ENCODE measurements around the gene RMND1.

RMND1 gene

GRCh38 chr6:151414641-151415260, 37.2 kb downstream of the RMND1 start:
- H4K20me1 ChIP-seq (ENCODE audit: insufficient read depth, low read length), result no peaks in the 10 kb centered on the region
- H3K4me2 ChIP-seq (ENCODE audit: low read length), result no peak overlapping the region
- H3K79me2 ChIP-seq (ENCODE audit: insufficient read depth, low read length), result no peaks in the 10 kb centered on the region
- no peak overlapping the region for H3K4me3 ChIP-seq (ENCODE audit: low read depth, low read length, poor library complexity, severe bottlenecking)
- no peak overlapping the region for H2AFZ ChIP-seq (ENCODE audit: low read length)
- H3K27me3 ChIP-seq (ENCODE audit: insufficient read depth, low read length), result no peaks in the 10 kb centered on the region
- no peak overlapping the region for H3K27ac ChIP-seq (ENCODE audit: low read depth, low read length, poor library complexity, severe bottlenecking)
- H3K9ac ChIP-seq (ENCODE audit: low read length), result no peak overlapping the region
- no peaks in the 10 kb centered on the region for H3K9me3 ChIP-seq (ENCODE audit: low read length)
- H3F3A ChIP-seq (ENCODE audit: insufficient read depth, low read length), result no peaks in the 10 kb centered on the region
- H3K9me2 ChIP-seq (ENCODE audit: low read depth, low read length), result no peaks in the 10 kb centered on the region
- H3K36me3 ChIP-seq (ENCODE audit: insufficient read depth, low read length), result peaks cover 75% of the 10 kb centered on the region
- TF ChIP-seq EZH2 (IDR thresholded peaks at IDR 0.05; ENCODE audit: borderline replicate concordance, low read length) (no peak), CTCF (IDR thresholded peaks at IDR 0.05; ENCODE audit: low read length) (no peak)
- H3K4me1 ChIP-seq (ENCODE audit: insufficient read depth, low read length, severe bottlenecking), result no peaks in the 10 kb centered on the region

DNA sequence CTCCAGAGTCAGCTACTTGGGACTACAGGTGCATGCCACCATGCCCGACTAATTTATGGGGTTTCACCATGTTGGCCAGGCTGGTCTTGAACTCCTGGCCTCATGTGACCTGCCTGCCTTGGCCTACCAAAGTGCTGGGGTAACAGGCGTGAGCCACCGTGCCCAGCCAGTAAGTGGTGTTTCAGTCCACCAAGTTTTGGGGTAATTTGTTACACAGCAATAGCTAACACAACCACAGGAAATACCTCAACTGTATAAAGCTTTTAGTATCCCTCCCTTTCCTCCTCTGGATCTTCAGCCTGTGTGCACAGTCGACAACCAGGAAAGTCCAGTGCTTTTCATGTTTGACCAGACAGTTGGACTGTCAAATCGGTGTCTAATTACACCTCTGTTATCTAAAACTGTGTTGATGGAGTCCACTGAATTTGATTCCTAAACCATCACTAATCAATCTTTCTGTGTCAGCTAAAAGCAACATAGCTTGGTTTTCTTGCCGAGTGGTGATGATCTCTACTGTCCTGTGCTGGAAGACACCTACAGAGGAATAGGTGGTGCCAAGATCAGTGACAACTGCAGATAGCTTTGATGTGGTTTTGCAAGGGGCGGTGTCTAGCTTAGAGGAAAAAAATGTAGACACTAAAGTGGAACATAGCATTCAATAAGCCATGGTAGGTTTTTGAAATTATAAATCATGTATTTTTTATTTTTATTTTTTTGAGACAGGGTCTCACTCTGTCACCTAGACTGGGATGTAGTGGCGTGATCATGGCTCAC, 38.4 kb downstream of the RMND1 start:
- Histone ChIP-seq H3K9ac (ENCODE audit: low read length) (no peak overlapping the region), H3K79me2 (ENCODE audit: insufficient read depth, low read length) (no peaks in the 10 kb centered on the region), H4K20me1 (ENCODE audit: insufficient read depth, low read length) (no peaks in the 10 kb centered on the region), H3F3A (ENCODE audit: insufficient read depth, low read length) (no peaks in the 10 kb centered on the region), H3K27ac (ENCODE audit: low read depth, low read length, poor library complexity, severe bottlenecking) (no peak overlapping the region), H3K9me2 (ENCODE audit: low read depth, low read length) (no peaks in the 10 kb centered on the region), H3K9me3 (ENCODE audit: low read length) (no peaks in the 10 kb centered on the region), H3K27me3 (ENCODE audit: insufficient read depth, low read length) (no peaks in the 10 kb centered on the region), H3K4me2 (ENCODE audit: low read length) (no peak overlapping the region), H2AFZ (ENCODE audit: low read length) (no peak overlapping the region), H3K4me1 (ENCODE audit: insufficient read depth, low read length, severe bottlenecking) (no peaks in the 10 kb centered on the region), H3K4me3 (ENCODE audit: low read depth, low read length, poor library complexity, severe bottlenecking) (no peak overlapping the region), H3K36me3 (ENCODE audit: insufficient read depth, low read length) (peaks cover 77% of the 10 kb centered on the region)
- TF ChIP-seq EZH2 (IDR thresholded peaks at IDR 0.05; ENCODE audit: borderline replicate concordance, low read length) (no peak), CTCF (IDR thresholded peaks at IDR 0.05; ENCODE audit: low read length) (no peak)

GRCh38 chr6:151412909-151413308, 39.0 kb downstream of the RMND1 start:
- H3K36me3 ChIP-seq (ENCODE audit: insufficient read depth, low read length), result peaks cover 82% of the 10 kb centered on the region
- no peak overlapping the region for H3K4me3 ChIP-seq (ENCODE audit: low read depth, low read length, poor library complexity, severe bottlenecking)

More at GRCh38 chr6:151412909-151413308, 39.0 kb downstream of the RMND1 start:
- Histone ChIP-seq H3K9me2 (ENCODE audit: low read depth, low read length) (no peaks in the 10 kb centered on the region), H3K79me2 (ENCODE audit: insufficient read depth, low read length) (no peaks in the 10 kb centered on the region), H3K4me2 (ENCODE audit: low read length) (no peak overlapping the region), H3K27ac (ENCODE audit: low read depth, low read length, poor library complexity, severe bottlenecking) (no peak overlapping the region), H3K9me3 (ENCODE audit: low read length) (no peaks in the 10 kb centered on the region), H4K20me1 (ENCODE audit: insufficient read depth, low read length) (no peaks in the 10 kb centered on the region), H3K27me3 (ENCODE audit: insufficient read depth, low read length) (no peaks in the 10 kb centered on the region), H2AFZ (ENCODE audit: low read length) (no peak overlapping the region), H3K9ac (ENCODE audit: low read length) (no peak overlapping the region), H3F3A (ENCODE audit: insufficient read depth, low read length) (no peaks in the 10 kb centered on the region), H3K4me1 (ENCODE audit: insufficient read depth, low read length, severe bottlenecking) (no peaks in the 10 kb centered on the region)
- TF ChIP-seq EZH2 (IDR thresholded peaks at IDR 0.05; ENCODE audit: borderline replicate concordance, low read length), result no peak
- no peak for TF ChIP-seq CTCF (IDR thresholded peaks at IDR 0.05; ENCODE audit: low read length)

Data from OCI-LY1 (cell line).